GM21447 (cell line): ENCODE measurements around the gene MDK.

Source experiments
- ATAC-seq: cut with Tn5 transposase; IDR thresholded peaks from one replicate; pipeline ENCODE4 v1.9.1; 2021; ENCODE audit not compliant: unreplicated experiment

The MDK gene

GRCh38 chr11:46393231-46393616 lies 11.8 kb downstream of the MDK start:
- no peak for ATAC-seq

- no peak for ATAC-seq
Observed at GRCh38 chr11:46393759-46394158, 12.3 kb downstream of the MDK start.

- no peak for ATAC-seq
Observed at GRCh38 chr11:46397526-46397925, 16.1 kb downstream of the MDK start.

- ATAC-seq: no peak
Observed at GRCh38 chr11:46402957-46403902, 21.8 kb downstream of the MDK start.

GRCh38 chr11:46404476-46405017 lies 23.1 kb downstream of the MDK start:
- ATAC-seq: no peak

GRCh38 chr11:46407635-46408034 lies 26.2 kb downstream of the MDK start:
- ATAC-seq: no peak

GRCh38 chr11:46408407-46408986 lies 27.0 kb downstream of the MDK start:
- ATAC-seq: no peak

- no peak for ATAC-seq
Observed at GRCh38 chr11:46410021-46410420, 28.6 kb downstream of the MDK start.

GRCh38 chr11:46413760-46414465 lies 32.4 kb downstream of the MDK start:
- ATAC-seq: no peak

GRCh38 chr11:46414466-46414796 lies 33.0 kb downstream of the MDK start:
- no peak for ATAC-seq

- no peak for ATAC-seq
Observed at GRCh38 chr11:46414879-46415278, 33.4 kb downstream of the MDK start.

- ATAC-seq: no peak
Observed at GRCh38 chr11:46417711-46418110, 36.2 kb downstream of the MDK start.

- ATAC-seq: no peak
Observed at GRCh38 chr11:46418751-46419150, 37.3 kb downstream of the MDK start.

GRCh38 chr11:46420513-46420912 lies 39.0 kb downstream of the MDK start:
- no peak for ATAC-seq

GRCh38 chr11:46421257-46421880 lies 39.9 kb downstream of the MDK start:
- ATAC-seq: no peak

GRCh38 chr11:46422588-46422987 lies 41.1 kb downstream of the MDK start:
- ATAC-seq: no peak

- ATAC-seq: no peak
Observed at GRCh38 chr11:46426233-46426991, 44.9 kb downstream of the MDK start.

GRCh38 chr11:46427364-46427763 lies 45.9 kb downstream of the MDK start:
- no peak for ATAC-seq

- ATAC-seq: no peak
Observed at GRCh38 chr11:46429717-46430116, 48.2 kb downstream of the MDK start.

GRCh38 chr11:46431211-46431610 lies 49.7 kb downstream of the MDK start:
- no peak for ATAC-seq
